ENCODE results near the gene TCP10L. TPM values are rescaled to one million over a fixed set of nuclear protein-coding genes. Genes with fewer than 3 reads are reported as not detected.

The TCP10L gene
- total RNA-seq, 1 donor from 2014 or later: 0.13 TPM

DNA sequence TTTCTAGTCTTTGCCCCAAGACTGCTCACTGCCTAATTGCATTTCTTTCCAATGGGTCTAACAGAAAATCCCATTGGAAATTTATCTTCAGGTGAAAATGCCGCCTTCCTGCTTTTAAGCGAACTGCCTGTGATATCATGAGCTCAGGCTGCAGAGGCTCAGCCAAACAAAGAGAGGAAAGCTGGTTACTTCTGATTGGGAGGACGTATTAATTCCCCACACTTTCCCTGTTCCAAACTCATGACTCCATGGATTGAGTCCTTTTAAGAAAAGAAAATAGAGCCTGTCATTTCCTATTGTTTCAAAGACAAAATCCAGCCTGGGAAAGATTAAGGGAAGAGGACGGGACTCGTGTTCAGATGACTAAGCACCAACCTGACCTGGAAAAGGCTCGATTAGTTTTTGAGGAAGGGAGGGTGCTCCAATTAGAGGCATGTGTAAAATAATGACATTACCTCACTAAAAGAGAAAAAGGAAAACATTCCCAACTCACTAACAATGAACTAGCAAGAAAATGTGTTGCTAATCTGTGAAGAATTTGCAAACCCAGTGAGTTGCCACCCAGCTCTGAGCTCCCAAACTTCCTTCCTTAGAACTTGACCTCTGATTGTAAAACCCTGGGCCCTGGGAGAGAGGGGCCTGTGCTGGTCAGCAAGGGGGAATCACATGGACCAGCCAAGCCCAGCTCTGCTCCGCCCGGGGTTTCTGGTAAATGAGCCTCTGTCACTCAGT is 61.2 kb downstream of the TCP10L start:
- peak; percentile 4 for DNase-seq (ENCODE audit: low spot score)

Other genes starting within 250 kb of the TCP10L start
- 21.5 TPM for gene URB1, start 192.5 kb downstream of the TCP10L start, total RNA-seq
- gene EVA1C, start 172.8 kb downstream of the TCP10L start, total RNA-seq: 50.3 TPM
- gene CFAP298, start 26.9 kb upstream of the TCP10L start, total RNA-seq: 29.2 TPM
- gene SYNJ1, start 142.5 kb upstream of the TCP10L start, total RNA-seq: 16.7 TPM
- gene PAXBP1, start 186.2 kb upstream of the TCP10L start, total RNA-seq: 30.3 TPM